HG02885 (cell line): ENCODE measurements around the gene CCDC30.
"Not testable (repeated sequence)": the region's sequence is repeated elsewhere in the genome, so short reads cannot be mapped to it uniquely, and the experiment has no call there.

Experiments
- ATAC-seq: cut with Tn5 transposase; IDR thresholded peaks from one replicate; pipeline ENCODE4 v1.9.1; 2021; ENCODE audit warnings: mild to moderate bottlenecking; ENCODE audit not compliant: unreplicated experiment, poor library complexity

Gene CCDC30

DNA sequence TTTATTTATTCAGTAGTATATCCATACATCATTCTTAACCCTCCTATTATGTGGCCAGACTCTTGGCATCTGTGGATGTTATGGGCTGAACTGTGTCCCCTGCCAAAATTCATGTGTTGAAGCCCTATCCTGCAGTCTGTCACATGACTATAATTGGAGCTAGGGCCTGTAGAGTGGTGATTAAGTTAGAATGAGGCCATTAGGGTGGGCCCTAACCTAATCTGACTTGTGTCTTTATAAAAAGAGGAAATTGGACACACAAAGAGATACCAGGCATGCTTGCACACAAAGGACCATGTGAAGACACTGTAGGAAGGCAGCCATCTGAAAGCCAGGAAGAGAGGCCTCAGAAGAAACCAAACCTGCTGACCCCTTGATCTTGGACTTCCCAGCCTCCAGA, 13.8 kb upstream of the CCDC30 start:
- no peak for ATAC-seq

DNA sequence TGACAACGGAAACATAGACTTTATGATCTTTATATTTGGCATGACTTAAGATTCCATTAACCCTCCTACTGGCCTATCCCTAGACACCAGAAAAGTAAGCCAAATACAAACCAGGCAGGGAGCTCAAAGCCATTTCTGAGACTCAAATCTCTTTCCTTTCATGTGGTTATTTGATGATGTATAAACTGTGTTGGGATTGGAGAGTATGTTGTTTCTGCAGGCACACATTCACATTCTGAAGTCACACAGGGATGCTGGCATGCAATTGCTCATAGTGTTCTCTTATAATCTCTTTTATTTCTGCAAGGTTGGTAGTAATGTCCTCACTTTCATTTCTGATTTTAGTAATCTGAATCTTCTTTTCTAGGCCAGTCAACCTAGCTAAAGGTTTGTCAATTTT, 13.0 kb upstream of the CCDC30 start:
- no peak for ATAC-seq

DNA sequence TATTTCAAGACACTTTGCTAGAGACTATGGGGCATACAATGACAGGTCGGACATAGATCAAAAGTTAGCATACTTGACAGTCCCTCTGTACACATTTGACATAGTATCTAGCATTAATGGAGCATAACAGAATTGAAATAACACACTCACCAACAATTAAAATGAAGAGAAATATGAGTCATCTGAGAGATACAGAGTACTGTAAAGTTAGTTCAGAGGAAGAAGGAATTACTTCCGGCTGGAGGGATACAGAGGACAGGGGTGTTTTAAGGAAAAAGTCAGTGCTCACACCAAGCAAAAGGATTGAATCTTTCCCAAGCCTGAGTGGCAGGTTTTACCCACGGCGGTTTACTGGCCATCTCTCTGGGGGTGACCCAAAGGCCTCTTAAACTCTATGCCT, 9.7 kb upstream of the CCDC30 start:
- ATAC-seq = no peak

DNA sequence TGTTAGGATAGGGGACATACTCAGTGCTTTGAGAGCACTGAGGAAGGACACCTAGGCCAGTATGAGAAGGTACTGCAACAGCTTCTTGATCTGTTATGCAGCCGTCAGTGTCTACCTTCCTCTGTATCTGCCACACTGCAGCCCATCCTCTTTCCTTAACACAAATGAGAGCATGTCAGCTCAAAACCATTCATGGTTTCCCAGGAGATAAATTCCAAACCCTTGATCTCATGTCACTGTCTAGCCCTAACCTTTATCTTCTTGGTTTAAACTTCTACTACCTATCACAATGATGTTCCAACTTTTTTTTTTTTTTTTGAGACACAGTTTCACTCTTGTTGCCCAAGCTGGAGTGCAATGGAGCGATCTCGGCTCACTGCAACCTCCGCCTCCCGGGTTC, 8.7 kb upstream of the CCDC30 start:
- no peak for ATAC-seq

DNA sequence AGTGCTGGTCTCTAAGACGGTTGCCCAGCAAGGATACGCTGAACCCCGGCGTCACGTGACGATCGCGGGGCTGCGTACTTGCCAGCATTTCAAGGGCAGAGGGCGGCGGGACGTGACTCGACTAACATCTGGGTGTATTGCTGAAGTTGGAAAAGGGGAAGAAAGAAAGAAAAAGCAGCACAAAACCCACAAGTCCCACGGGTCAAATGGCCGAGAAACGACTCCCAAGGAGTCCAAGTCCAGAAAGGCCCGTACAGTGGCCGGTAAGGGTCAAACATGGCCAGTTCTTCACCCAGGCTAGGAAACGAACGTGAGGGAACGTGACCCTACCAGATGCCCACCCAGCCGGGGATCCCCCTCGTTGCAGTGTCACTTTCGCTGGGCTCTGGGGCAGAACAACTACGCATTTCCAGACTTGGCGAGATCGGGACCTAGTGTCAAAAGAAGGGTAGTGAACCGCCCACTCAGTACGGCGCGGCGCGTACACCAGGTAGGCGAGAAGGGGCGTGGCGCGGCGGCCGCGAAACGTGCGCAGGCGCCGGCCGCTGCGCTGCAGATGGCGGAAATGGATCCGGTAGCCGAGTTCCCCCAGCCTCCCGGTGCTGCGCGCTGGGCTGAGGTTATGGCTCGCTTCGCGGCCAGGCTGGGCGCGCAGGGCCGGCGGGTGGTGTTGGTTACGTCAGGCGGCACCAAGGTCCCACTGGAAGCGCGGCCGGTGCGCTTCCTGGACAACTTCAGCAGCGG, 6.9 kb upstream of the CCDC30 start, which contains the start of the genes PPCS and ZMYND12:
TSS of gene PPCS (plus strand) at position 534 of the 744 bp plus-strand sequence. CDS start at position 557, 23 bp downstream.
TSS of gene ZMYND12 (minus strand) at position 13 of the 744 bp plus-strand sequence. CDS start 25 bp downstream, outside the sequence.
- peak; percentile 86 for ATAC-seq

DNA sequence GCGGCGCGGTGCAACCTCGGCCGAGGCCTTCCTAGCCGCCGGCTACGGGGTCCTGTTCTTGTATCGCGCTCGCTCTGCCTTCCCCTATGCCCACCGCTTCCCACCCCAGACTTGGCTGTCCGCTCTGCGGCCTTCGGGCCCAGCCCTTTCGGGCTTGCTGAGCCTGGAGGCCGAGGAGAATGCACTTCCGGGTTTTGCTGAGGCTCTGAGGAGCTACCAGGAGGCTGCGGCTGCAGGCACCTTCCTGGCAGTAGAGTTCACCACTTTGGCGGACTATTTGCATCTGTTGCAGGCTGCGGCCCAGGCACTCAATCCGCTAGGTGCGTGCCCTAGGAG, 6.4 kb upstream of the CCDC30 start:
- ATAC-seq = peak; percentile 61

DNA sequence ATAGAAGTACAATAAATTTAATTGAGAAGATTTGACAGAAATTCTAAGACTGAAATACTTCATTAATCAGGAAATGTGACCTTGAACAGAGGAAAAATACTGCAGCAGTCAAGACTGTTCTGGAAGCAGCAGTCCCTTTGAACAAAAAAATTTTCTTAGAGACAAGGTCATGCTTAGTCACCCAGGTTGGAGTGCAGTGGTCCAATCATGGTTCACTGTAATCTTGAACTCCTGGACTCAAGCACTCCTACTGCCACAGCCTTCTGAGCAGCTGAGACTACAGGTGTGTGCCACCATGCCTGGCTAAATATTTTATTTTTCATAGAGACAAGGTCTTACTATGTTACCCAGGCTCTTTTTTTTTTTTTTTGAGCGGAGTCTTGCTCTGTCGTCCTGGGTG, 1.9 kb upstream of the CCDC30 start:
- ATAC-seq = no peak

DNA sequence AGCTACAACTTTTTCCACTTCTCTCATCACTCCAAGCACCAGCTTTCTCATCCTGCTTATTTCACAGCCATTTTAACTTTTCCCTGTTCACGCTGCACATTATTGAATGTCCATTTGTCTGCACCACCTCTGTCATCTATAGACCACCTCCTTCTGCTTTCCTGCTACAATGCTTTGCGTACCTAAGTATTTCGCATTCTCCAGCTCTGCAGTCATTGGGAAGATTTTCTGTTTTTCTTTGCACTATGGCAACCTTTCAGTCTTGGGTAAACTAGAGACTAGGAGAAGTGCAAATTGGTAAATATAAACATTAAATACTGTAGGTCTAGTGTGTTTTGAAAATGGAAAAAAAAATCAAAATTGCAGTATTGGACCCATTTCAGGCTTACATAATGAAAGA, 835 bp downstream of the CCDC30 start:
- no peak for ATAC-seq

DNA sequence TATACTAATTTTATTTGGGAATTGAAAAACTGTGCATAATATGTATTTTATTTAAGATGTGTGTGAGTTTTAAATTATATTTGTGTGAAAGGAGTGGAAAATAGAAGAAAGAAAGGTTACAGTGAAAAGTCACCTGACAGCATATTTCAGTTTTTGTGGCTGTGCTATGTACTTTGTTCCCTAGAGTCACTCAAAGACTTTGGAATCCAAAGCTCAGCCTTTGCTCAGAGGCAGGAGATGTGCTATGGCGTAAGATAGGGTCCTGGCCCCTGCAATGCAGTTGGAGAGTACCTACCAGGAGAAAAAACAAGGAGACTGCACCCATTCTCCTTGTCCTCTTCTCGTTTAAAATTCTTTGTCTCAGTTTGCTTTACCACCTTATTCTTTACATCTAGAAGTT, 2.9 kb downstream of the CCDC30 start:
- ATAC-seq = no peak

DNA sequence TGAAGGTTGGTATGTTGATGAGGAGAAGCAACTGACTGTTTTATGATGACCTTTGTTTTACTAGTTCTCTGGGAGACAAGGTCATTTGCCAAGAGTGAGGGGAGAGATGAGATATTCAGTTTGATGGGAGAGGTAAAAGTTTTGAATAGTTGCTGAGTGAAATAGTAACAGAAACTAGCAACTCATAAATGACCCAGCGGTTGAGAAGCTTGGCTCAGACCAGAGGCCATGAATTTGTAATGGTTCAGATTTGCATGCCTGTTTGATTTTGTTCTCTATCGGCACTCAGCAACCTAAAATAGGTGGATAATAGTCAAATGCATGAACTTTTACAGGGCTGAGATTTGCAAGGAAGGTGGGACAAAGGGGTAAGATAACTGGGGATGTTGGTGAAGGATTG, 6.6 kb downstream of the CCDC30 start:
- no peak for ATAC-seq

DNA sequence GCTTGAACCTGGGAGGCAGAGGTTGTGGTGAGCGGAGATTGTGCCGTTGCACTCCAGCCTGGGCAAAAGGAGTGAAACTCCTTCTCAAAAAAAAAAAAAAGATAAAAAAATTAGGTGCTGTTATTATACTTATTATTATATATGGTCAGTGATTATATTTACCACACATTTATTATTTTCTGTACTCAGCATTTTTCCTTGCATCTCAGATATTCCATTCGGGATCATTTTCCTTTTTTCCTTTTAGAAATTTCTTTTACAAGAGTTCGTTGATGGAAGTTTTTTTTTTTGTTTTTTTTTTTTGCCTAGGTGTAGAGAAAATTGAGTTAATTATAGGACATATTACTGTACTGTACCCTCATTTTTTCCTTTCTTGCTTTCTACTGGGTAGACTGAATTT, 13.5 kb downstream of the CCDC30 start:
- no peak for ATAC-seq

DNA sequence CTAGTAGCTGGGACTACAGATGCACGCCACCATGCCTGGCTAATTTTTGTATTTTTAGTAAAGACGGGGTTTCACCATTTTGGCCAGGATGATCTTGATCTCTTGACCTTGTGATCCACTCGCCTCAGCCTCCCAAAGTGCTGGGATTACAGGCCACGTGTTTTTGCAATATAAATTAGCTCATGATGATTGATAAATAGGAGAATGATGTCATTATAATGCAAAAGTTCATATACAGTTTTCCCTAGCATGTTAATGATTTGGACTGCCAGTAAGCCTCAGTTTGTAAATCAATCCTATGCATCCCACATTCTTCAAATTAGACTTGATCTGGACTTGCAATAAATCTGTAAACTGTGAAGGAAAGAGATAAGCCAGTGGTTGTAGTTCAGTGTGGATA, 14.3 kb downstream of the CCDC30 start:
- not testable (repeated sequence) for ATAC-seq

DNA sequence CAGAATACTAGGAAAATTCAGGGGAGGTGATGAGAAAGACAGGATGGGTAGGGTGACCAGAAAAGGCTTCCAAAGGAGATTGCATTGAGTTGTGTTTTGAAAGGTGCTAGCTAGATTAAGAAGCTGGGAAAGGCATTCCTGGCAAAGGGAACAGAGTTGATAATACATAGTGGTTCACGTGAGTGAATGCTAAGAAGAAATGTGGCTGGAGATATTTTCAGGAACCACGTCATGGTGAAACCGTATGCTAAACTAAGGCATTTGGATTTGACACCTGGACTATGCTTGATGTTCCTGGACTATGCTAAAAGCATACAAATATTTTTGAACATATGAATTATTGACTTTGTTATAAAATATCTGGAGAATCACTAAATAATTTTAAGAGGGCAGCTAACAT, 14.7 kb downstream of the CCDC30 start:
- no peak for ATAC-seq

DNA sequence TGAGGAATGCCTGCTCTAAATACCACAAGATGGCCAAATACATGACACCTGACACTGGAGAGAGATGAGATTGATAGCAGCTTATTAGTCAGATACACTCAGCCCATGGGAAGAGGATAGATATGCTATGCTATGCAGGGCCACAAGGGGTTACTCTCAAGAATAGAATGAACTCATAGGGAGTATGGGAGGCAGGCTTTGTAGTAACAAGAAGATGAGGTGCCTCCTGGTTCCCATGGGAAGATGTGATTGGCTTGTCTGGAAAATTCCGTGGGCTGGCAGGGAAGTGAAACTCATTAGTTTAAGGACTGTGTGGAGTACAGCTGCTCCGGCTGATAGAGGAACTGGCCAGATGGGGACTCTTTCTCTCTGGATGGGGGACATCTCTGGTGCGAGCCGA, 16.5 kb downstream of the CCDC30 start:
- ATAC-seq = no peak

DNA sequence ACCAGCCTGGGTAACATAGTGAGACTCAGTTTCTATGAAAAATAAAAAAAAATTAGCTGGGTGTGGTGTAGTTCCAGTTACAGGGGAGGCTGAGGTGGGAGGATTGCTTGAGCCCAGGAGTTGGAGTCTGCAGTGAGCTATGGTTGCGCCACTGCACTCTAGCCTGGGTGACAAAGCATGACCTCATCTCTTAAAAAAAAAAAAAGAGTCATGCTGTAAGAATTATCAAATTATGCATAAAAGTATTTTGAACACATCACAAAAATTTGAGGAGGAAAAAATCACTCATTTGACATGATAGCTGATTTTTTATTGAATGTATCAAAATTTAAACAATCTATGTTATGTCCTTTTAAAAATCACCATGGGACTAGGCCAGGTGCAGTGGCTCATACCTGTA, 17.8 kb downstream of the CCDC30 start:
- no peak for ATAC-seq

DNA sequence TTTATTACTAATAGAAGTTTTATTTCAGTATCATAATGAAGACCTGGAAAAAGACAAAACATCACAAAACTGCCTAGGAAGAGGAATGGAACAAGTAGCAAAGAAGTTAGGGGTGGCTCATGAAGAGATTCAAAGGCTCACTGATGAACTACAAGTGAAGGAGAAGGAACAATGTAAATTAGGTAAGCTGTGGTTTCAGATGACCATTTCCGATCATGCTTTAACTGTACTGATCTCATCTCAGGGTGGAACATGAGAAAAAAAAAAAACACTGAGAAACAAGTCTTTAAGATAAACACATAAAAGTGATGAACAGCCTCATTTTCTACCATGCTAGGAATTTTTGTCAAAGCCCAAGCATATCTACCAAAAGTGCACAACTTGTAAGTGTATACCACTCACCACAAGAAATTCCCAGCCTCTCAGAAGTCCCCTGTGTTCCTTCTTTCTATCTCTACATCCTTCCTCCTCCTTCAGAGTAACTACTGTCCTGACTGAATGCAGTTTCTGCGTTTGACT, 19.6 kb downstream of the CCDC30 start:
- no peak for ATAC-seq

DNA sequence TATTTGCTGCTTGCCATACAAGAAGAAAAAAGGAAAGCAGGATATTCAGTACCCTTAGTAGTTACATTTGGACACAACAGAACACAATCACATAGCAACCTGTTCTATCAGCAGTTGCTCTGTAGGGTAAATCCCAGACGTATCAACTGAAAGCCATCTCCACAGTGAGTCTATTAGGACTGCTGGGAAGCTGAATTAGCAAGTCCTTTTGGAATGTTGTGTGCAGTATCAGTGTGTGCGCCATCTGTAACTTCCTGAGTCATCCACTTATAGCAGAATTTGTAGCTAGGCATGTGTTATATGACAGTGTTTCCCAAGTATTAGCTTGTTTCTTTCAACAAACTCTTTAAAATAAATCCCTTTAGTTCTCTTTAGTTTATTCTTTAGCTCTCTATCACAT, 21.3 kb downstream of the CCDC30 start:
- no peak for ATAC-seq

DNA sequence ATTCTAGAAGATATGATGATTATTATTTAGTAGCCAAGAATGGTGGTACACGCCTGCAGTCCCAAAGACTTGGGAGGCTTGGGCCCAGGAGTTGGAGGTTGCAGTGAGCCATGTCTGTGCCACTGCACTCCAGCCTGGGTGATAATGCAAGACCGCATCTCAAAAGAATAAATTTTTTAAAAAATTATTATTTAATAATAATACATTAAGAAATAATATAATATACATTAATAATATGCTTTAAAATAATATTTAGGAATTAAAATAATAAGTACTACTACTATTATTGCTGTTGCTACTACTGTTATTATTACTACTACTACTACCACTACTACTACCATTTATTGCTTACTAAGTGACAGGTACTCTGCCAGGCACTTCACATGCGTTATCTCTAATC, 27.2 kb downstream of the CCDC30 start:
- ATAC-seq = no peak

DNA sequence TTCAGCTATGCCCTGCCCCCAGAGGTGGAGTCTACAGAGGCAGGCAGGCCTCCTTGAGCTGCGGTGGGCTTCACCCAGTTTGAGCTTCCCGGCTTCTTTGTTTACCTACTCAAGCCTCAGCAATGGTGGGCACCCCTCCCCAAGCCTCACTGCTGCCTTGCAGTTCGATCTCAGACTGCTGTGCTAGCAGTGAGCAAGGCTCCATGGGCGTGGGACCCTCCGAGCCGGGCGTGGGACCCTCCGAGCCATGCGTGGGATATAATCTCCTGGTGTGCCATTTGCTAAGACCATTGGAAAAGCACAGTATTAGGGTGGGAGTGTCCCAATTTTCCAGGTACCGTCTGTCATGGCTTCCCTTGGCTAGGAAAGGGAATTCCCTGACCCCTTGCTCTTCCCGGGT, 38.9 kb downstream of the CCDC30 start:
- ATAC-seq = not testable (repeated sequence)

DNA sequence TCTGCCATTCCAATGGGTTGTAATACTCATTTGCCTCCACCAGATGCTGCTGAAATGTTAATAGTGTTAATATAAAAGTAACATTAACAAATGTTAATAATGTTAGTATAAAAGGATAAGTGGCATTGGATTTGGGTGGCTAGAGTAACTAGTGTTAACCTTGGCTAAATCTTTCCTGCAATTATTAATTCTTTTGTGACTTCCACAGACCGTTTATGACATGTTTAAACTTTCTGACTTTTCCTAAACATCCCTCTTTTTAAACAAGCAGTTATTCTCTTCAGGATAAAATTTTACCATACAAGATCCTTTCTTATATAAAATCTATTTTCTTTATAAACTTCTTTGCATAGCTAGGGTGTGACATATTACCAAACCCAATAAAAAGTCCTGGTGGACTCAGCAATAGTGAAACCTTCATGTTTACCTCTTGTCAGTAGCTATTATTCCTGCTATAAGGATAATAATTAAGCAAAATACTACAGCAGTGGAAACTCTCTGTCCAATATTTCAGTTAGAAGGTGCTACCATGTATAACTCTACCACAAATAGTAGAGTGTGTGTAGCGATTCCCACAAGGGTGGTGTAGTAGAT, 41.5 kb downstream of the CCDC30 start:
- ATAC-seq = no peak

DNA sequence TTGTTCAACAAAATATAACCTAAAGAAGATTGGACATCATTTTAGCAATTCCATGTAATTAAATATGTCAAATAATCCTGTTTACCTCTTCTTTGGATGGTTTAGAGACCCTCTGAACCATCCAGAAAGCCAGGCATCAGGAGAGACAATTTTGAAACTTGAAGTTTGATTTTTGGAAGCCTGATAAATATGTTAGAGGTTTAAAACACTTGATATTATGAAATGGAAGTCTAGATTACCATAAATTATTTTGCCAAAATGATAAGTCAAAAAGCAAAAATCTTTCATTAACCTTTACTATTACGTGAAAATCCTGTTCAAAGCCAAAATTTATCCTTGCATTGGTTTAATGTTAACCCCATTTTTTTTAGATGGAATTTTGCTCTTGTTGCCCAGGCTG, 43.5 kb downstream of the CCDC30 start:
- ATAC-seq = no peak

DNA sequence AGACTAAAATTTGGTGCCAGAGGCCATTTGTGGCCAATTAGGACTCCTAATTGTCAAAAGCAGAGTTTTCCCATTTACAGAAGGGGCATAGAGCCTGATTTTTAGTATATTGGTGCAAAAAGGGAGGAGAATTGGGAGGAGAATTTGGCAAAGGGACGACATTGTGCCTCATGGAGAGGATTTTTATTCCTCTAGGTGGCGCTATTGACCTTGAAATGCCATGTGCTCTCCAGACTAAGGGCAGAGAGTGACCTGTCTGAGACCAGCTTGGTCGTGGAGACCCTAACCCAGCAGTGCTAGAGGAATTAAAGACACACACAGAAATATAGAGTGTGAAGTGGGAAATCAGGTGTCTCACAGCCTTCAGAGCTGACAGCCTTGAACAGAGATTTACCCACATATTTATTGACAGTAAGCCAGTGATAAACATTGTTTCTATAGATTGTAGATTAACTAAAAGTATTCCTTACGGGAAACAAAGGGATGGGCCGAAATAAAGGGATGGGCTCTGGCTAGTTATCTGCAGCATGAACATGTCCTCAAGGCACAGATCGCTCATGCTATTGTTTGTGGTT, 48.6 kb downstream of the CCDC30 start:
- ATAC-seq = not testable (repeated sequence)
